Thyroid gland (tissue), 4 donors: ENCODE results near the gene MATN4. TPM values are rescaled to one million over a fixed set of nuclear protein-coding genes. Genes with fewer than 3 reads are reported as not detected.
A peak's percentile ranks its signal among the peaks of the same experiment; 100 is the strongest.

Experiments
- DNase-seq, 2 donors: peaks; one replicate each; pipeline ENCODE4 v3.0.0-alpha.2; 2019
- H3K27ac ChIP-seq, 3 donors: fragments of 200-600 bp; sonication (generic); 1 replicate in 2 of 3; 2 replicates in 1 of 3; pipeline ENCODE4 v1.5.1; 2016 to 2019; ENCODE audit warnings: mild to moderate bottlenecking in 1 of 3, moderate library complexity in 1 of 3
- H3K27me3 ChIP-seq: fragments of 200-600 bp; sonication (generic); one replicate; pipeline ENCODE4 v1.5.1; 2019
- H3K36me3 ChIP-seq, 2 donors: fragments of 200-600 bp; sonication (generic); one replicate each; pipeline ENCODE4 v1.5.1; 2016 to 2019
- H3K4me1 ChIP-seq, 2 donors: fragments of 200-600 bp; sonication (generic); one replicate each; pipeline ENCODE4 v1.5.1; 2017 to 2019
- H3K4me3 ChIP-seq, 3 donors: fragments of 200-600 bp; sonication (generic); replicated peaks in 1 of 3; 1 replicate in 2 of 3; 2 replicates in 1 of 3; pipeline ENCODE4 v1.5.1; 2016; ENCODE audit warnings: mild to moderate bottlenecking in 1 of 3
- H3K9me3 ChIP-seq: fragments of 200-600 bp; sonication (generic); one replicate; pipeline ENCODE4 v1.5.1; 2017
- CTCF ChIP-seq, 6 experiments: fragments of 200-600 bp in 3 of 6; fragments of 450-650 bp in 3 of 6; sonication (generic) in 3 of 6; IDR thresholded peaks; one replicate each; pipeline ENCODE4 v1.5.1; 2016 to 2019; ENCODE audit warnings: antibody characterized with exemption in 6 of 6, mild to moderate bottlenecking in 2 of 6, inconsistent platforms in 1 of 6, moderate library complexity in 1 of 6
- POLR2A ChIP-seq, 2 donors: fragments of 450-650 bp; IDR thresholded peaks; one replicate each; pipeline ENCODE4 v1.6.1; 2017; ENCODE audit warnings: antibody characterized with exemption in 2 of 2, mild to moderate bottlenecking in 2 of 2, moderate library complexity in 1 of 2
- WGBS, 2 donors: methylation state at CpG; one replicate each; pipeline ENCODE4 v1.1.5; 2017; 5-methylcytosine and 5-hydroxymethylcytosine counted together
- intact Hi-C: fragments of 100-400 bp; cut with DNase I; formaldehyde crosslinking; loops from one replicate; pipeline ENCODE4 v1.15.1; 2023
- total RNA-seq, 4 donors: library from RNA; depleted of rRNA; stranded (reverse); fragments of >200 nt; gene quantifications; one replicate each; pipeline ENCODE4 v1.2.3, GENCODE V29; 2016

Gene MATN4
- total RNA-seq, 4 donors from 2014 or later, result 1.2 TPM; not detected in 3

- intact Hi-C loops, result loop anchor here (10.0 kb wide), 1 partner anchor 463 kb away; no protein-coding TSS in a partner anchor
- H3K9me3 ChIP-seq, result no peaks in the 10 kb centered on the region
- no peak for DNase-seq
- TF ChIP-seq CTCF (IDR thresholded peaks at IDR 0.05) (no peak), POLR2A (IDR thresholded peaks at IDR 0.05) (no peak)
- 43 to 57% methylated on average over 15 to 21 of the region's 21 CpGs for WGBS, 2 donors
- peaks cover 3 to 8% of the 10 kb centered on the region in 2 donors for H3K4me1 ChIP-seq
- H3K4me3 ChIP-seq, result no peak overlapping the region
- H3K27ac ChIP-seq, result no peak overlapping the region
- H3K27me3 ChIP-seq, result no peaks in the 10 kb centered on the region
- H3K36me3 ChIP-seq, result no peaks in the 10 kb centered on the region
Measured at GRCh38 chr20:45312241-45312640, 4.1 kb upstream of the MATN4 start.

GRCh38 chr20:45311589-45312211 lies 3.6 kb upstream of the MATN4 start:
- WGBS, 2 donors, result 18 to 22% methylated on average over 2 to 39 of the region's 45 CpGs
- no peak overlapping the region for H3K4me3 ChIP-seq
- intact Hi-C loops, result loop anchor here (10.0 kb wide), 1 partner anchor 463 kb away; no protein-coding TSS in a partner anchor
- H3K9me3 ChIP-seq, result no peaks in the 10 kb centered on the region
- TF ChIP-seq CTCF (IDR thresholded peaks at IDR 0.05) (peak; percentile 41 to 74 (median 60)), POLR2A (IDR thresholded peaks at IDR 0.05) (no peak)
- peak; percentile 50 to 59 for DNase-seq
- H3K4me1 ChIP-seq, result peaks cover 3 to 8% of the 10 kb centered on the region in 2 donors
- H3K27ac ChIP-seq, result no peak overlapping the region
- no peaks in the 10 kb centered on the region for H3K36me3 ChIP-seq
- no peaks in the 10 kb centered on the region for H3K27me3 ChIP-seq

DNA sequence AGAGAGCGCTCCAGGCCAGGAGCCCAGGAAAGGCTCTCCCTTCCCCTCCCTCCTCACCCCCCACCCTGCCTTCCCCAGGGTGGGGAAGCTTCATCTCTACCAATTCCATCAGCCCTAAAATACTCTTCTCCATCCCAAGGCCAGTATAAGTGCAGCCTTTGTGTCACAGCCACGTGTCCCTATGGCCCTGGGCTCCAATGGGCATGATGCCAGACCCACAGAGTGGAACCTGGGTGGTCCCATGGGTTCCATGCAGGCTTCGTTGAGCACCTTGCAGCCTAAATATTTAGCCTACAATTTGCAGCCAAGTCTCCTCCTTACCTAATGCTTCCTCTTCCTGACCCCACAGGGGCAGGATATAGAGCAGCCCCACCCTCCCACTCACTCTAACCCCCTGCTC lies 976 bp upstream of the MATN4 start:
- 68 to 88% methylated on average over 3 of the region's 3 CpGs for WGBS, 2 donors
- intact Hi-C loops, result no loop called here

GRCh38 chr20:45307076-45307640 lies 941 bp downstream of the MATN4 start:
- Histone ChIP-seq H3K4me3 (no peak overlapping the region), H3K36me3 (no peaks in the 10 kb centered on the region), H3K9me3 (no peaks in the 10 kb centered on the region), H3K27me3 (no peaks in the 10 kb centered on the region), H3K4me1 (peaks cover 3 to 14% of the 10 kb centered on the region in 2 donors), H3K27ac (no peak overlapping the region)
- intact Hi-C loops, result no loop called here
- TF ChIP-seq CTCF (IDR thresholded peaks at IDR 0.05) (no peak), POLR2A (IDR thresholded peaks at IDR 0.05) (no peak)
- 45 to 57% methylated on average over 16 of the region's 16 CpGs for WGBS, 2 donors
- no peak for DNase-seq

More for the DNA sequence above, 976 bp upstream of the MATN4 start:
- H3K4me1 ChIP-seq, result peaks cover 3 to 14% of the 10 kb centered on the region in 2 donors
- no peak overlapping the region for H3K4me3 ChIP-seq
- no peaks in the 10 kb centered on the region for H3K36me3 ChIP-seq
- H3K9me3 ChIP-seq, result no peaks in the 10 kb centered on the region
- DNase-seq, result no peak
- H3K27me3 ChIP-seq, result no peaks in the 10 kb centered on the region
- no peak overlapping the region for H3K27ac ChIP-seq
- TF ChIP-seq POLR2A (IDR thresholded peaks at IDR 0.05) (no peak), CTCF (IDR thresholded peaks at IDR 0.05) (no peak)

- Histone ChIP-seq H3K27ac (no peak within 1 kb of the TSS), H3K4me3 (no peak within 1 kb of the TSS), H3K9me3 (no peaks in the 10 kb centered on the region), H3K36me3 (no peaks in the 10 kb centered on the region), H3K4me1 (peaks cover 3 to 12% of the 10 kb centered on the region in 2 donors), H3K27me3 (no peaks in the 10 kb centered on the region)
- DNase-seq, result no peak
- intact Hi-C loops, result no loop called here
- WGBS, 2 donors, result 16 to 68% methylated on average over 4 to 19 of the region's 41 CpGs
- TF ChIP-seq CTCF (IDR thresholded peaks at IDR 0.05), result peak in 5 of 6 experiments; percentile 40 to 78 (median 58)
- no peak for TF ChIP-seq POLR2A (IDR thresholded peaks at IDR 0.05)
Measured at GRCh38 chr20:45306431-45306982, 1.6 kb downstream of the MATN4 start, which contains the start of gene RBPJL. TSS of gene RBPJL (plus strand) at chr20:45306840. CDS start at chr20:45306923, 83 bp downstream.
